Measurements from ENCODE around the gene BDH1. TPM values are rescaled to one million over a fixed set of nuclear protein-coding genes. Genes with fewer than 3 reads are reported as not detected.

BDH1 gene
- total and polyA plus RNA-seq, 2 of the 13 experiments (the other 11 are each of a cell fraction or from before 2014, with no cell fraction given): 21.2 to 71.9 TPM

GRCh38 chr3:197487911-197488391, 67.8 kb downstream of the BDH1 start (continued):
- TF ChIP-seq HNF1B (CRISPR knock-in tag; IDR thresholded peaks at IDR 0.05): no peak
- no peak for TF ChIP-seq ZBTB33 (CRISPR knock-in tag; IDR thresholded peaks at IDR 0.05)
- TF ChIP-seq ZNF670 (CRISPR knock-in tag; IDR thresholded peaks at IDR 0.05; ENCODE audit: borderline replicate concordance): no peak
- no peak for TF ChIP-seq ZNF3 (CRISPR knock-in tag; IDR thresholded peaks at IDR 0.05)
- TF ChIP-seq ZNF556 (CRISPR knock-in tag; IDR thresholded peaks at IDR 0.05; ENCODE audit: borderline replicate concordance): no peak
- TF ChIP-seq IRX3 (CRISPR knock-in tag; IDR thresholded peaks at IDR 0.05; ENCODE audit: borderline replicate concordance, low read depth): no peak
- no peak for TF ChIP-seq ARNT2 (CRISPR knock-in tag; IDR thresholded peaks at IDR 0.05; ENCODE audit: low read depth)
- TF ChIP-seq AKAP8 (CRISPR knock-in tag; IDR thresholded peaks at IDR 0.05): no peak
- no peak for TF ChIP-seq ZNF609 (CRISPR knock-in tag; IDR thresholded peaks at IDR 0.05; ENCODE audit: borderline replicate concordance)
- no peak for TF ChIP-seq ETS1 (CRISPR knock-in tag; IDR thresholded peaks at IDR 0.05)
- no peak for TF ChIP-seq STAT5B (CRISPR knock-in tag; IDR thresholded peaks at IDR 0.05)
- no peak for TF ChIP-seq ZNF512B (CRISPR knock-in tag; IDR thresholded peaks at IDR 0.05; ENCODE audit: borderline replicate concordance)
- no peak for TF ChIP-seq JDP2 (CRISPR knock-in tag; IDR thresholded peaks at IDR 0.05; ENCODE audit: borderline replicate concordance)
